Measurements from ENCODE around the gene ARHGAP32. TPM values are rescaled to one million over a fixed set of nuclear protein-coding genes. Genes with fewer than 3 reads are reported as not detected.

Gene ARHGAP32
- polyA plus RNA-seq, 1 donor from 2014 or later: 12.0 TPM

- H3K9me3 ChIP-seq (ENCODE audit: low read length): no peaks in the 10 kb centered on the region
- no peak overlapping the region for H3K4me3 ChIP-seq (ENCODE audit: low read length)
- H2AFZ ChIP-seq (ENCODE audit: low read depth, low read length): no peak overlapping the region
- H3F3A ChIP-seq (ENCODE audit: insufficient read depth, low read length, poor library complexity, severe bottlenecking): no peaks in the 10 kb centered on the region
- no peaks in the 10 kb centered on the region for H3K36me3 ChIP-seq (ENCODE audit: insufficient read depth, low read length)
- no peak overlapping the region for H3K4me2 ChIP-seq (ENCODE audit: low read length)
- TF ChIP-seq MXI1 (conservative IDR thresholded peaks at IDR 0.05; ENCODE audit: poor library complexity, severe bottlenecking): no peak
- no peak for TF ChIP-seq SMC3 (conservative IDR thresholded peaks at IDR 0.05; ENCODE audit: poor library complexity)
- no peak for TF ChIP-seq POLR2AphosphoS5 (IDR thresholded peaks at IDR 0.05)
- no peak for TF ChIP-seq EP300 (conservative IDR thresholded peaks at IDR 0.05; ENCODE audit: poor library complexity, severe bottlenecking)
- no peak for TF ChIP-seq TAF1 (IDR thresholded peaks at IDR 0.05; ENCODE audit: low read depth)
- TF ChIP-seq CTCF (IDR thresholded peaks at IDR 0.05; ENCODE audit: poor library complexity, severe bottlenecking): no peak
- TF ChIP-seq REST (IDR thresholded peaks at IDR 0.05; ENCODE audit: borderline replicate concordance): no peak
- TF ChIP-seq EZH2 (IDR thresholded peaks at IDR 0.05; ENCODE audit: borderline replicate concordance, insufficient read depth, low read length, poor library complexity, severe bottlenecking): no peak
- TF ChIP-seq RAD21 (conservative IDR thresholded peaks at IDR 0.05): no peak
- no peaks in the 10 kb centered on the region for H3K27me3 ChIP-seq (ENCODE audit: insufficient read depth, low read depth, low read length)
- H3K27ac ChIP-seq (ENCODE audit: low read length): no peak overlapping the region
- H3K9ac ChIP-seq (ENCODE audit: low read length): no peak overlapping the region
- no peaks in the 10 kb centered on the region for H4K20me1 ChIP-seq (ENCODE audit: insufficient read depth)
- H3K9me2 ChIP-seq (ENCODE audit: insufficient read depth, low read length): no peaks in the 10 kb centered on the region
- no peaks in the 10 kb centered on the region for H3K79me2 ChIP-seq (replicated peaks; ENCODE audit: insufficient read depth, low read length)
Observed at GRCh38 chr11:129034001-129034400, 158.1 kb downstream of the ARHGAP32 start.

- no peak overlapping the region for H3K27ac ChIP-seq (ENCODE audit: low read length)
- H2AFZ ChIP-seq (ENCODE audit: low read depth, low read length): no peak overlapping the region
- H3K27me3 ChIP-seq (ENCODE audit: insufficient read depth, low read depth, low read length): no peaks in the 10 kb centered on the region
Observed at GRCh38 chr11:129023968-129024676, 168.0 kb downstream of the ARHGAP32 start.

More at GRCh38 chr11:129023968-129024676, 168.0 kb downstream of the ARHGAP32 start:
- Histone ChIP-seq H3K9me2 (ENCODE audit: insufficient read depth, low read length) (no peaks in the 10 kb centered on the region), H3F3A (ENCODE audit: insufficient read depth, low read length, poor library complexity, severe bottlenecking) (no peaks in the 10 kb centered on the region), H3K4me3 (ENCODE audit: low read length) (no peak overlapping the region), H4K20me1 (ENCODE audit: insufficient read depth) (no peaks in the 10 kb centered on the region), H3K4me2 (ENCODE audit: low read length) (no peak overlapping the region), H3K79me2 (replicated peaks; ENCODE audit: insufficient read depth, low read length) (no peaks in the 10 kb centered on the region), H3K9ac (ENCODE audit: low read length) (no peak overlapping the region), H3K36me3 (ENCODE audit: insufficient read depth, low read length) (no peaks in the 10 kb centered on the region), H3K9me3 (ENCODE audit: low read length) (no peaks in the 10 kb centered on the region)
- TF ChIP-seq SMC3 (conservative IDR thresholded peaks at IDR 0.05; ENCODE audit: poor library complexity) (no peak), POLR2AphosphoS5 (IDR thresholded peaks at IDR 0.05) (no peak), EP300 (conservative IDR thresholded peaks at IDR 0.05; ENCODE audit: poor library complexity, severe bottlenecking) (no peak), TAF1 (IDR thresholded peaks at IDR 0.05; ENCODE audit: low read depth) (no peak), REST (IDR thresholded peaks at IDR 0.05; ENCODE audit: borderline replicate concordance) (no peak), EZH2 (IDR thresholded peaks at IDR 0.05; ENCODE audit: borderline replicate concordance, insufficient read depth, low read length, poor library complexity, severe bottlenecking) (no peak), MXI1 (conservative IDR thresholded peaks at IDR 0.05; ENCODE audit: poor library complexity, severe bottlenecking) (no peak), RAD21 (conservative IDR thresholded peaks at IDR 0.05) (no peak), CTCF (IDR thresholded peaks at IDR 0.05; ENCODE audit: poor library complexity, severe bottlenecking) (no peak)
